Activated CD8-positive, alpha-beta T cell treated with anti-CD3 and anti-CD28 coated beads for 36 hours (primary cell): ENCODE measurements around the gene SLC66A2. TPM values are rescaled to one million over a fixed set of nuclear protein-coding genes. Genes with fewer than 3 reads are reported as not detected.

ENCODE experiments used
- ATAC-seq: fragments of 200-7000 bp; cut with Tn5 transposase; one replicate; pipeline ENCODE4 v1.10.0; 2021; ENCODE audit warnings: mild to moderate bottlenecking, moderate library complexity
- CTCF ChIA-PET: fragments of 350-600 bp; sonication (Branson Sonifier 250); formaldehyde crosslinking; loops from one replicate; lab custom pipeline; 2021; ENCODE audit warnings: antibody characterized with exemption; lab: Charles Lee
- POLR2A ChIA-PET: fragments of 350-600 bp; sonication (Branson Sonifier 250); formaldehyde crosslinking; loops from one replicate; lab custom pipeline; 2021; ENCODE audit warnings: antibody characterized with exemption; lab: Charles Lee
- DNase-seq: peaks from one replicate; pipeline ENCODE4 v3.0.0-alpha.2; 2020
- H3K27ac Mint-ChIP-seq: one replicate; pipeline ENCODE4 v1.8.0; 2021; ENCODE audit warnings: mild to moderate bottlenecking, mixed read lengths
- H3K27me3 Mint-ChIP-seq: one replicate; pipeline ENCODE4 v1.8.0; 2021; ENCODE audit warnings: mixed read lengths
- H3K36me3 Mint-ChIP-seq: one replicate; pipeline ENCODE4 v1.8.0; 2021; ENCODE audit warnings: low read depth, mixed read lengths
- H3K4me1 Mint-ChIP-seq: one replicate; pipeline ENCODE4 v1.8.0; 2021; ENCODE audit warnings: low read depth, mixed read lengths
- H3K4me3 Mint-ChIP-seq: one replicate; pipeline ENCODE4 v1.8.0; 2021; ENCODE audit warnings: mild to moderate bottlenecking, moderate library complexity, mixed read lengths
- H3K9me3 Mint-ChIP-seq: one replicate; pipeline ENCODE4 v1.8.0; 2021; ENCODE audit warnings: mixed read lengths
- CTCF ChIP-seq: fragments of 200-600 bp; IDR thresholded peaks from one replicate; pipeline ENCODE4 v1.8.0; 2022; ENCODE audit warnings: antibody characterized with exemption, mild to moderate bottlenecking
- intact Hi-C: fragments of 100-400 bp; cut with micrococcal nuclease; formaldehyde crosslinking; loops from one replicate; pipeline ENCODE4 v1.10.0; 2022
- total RNA-seq, 2 experiments: library from RNA; stranded (reverse); gene quantifications; one replicate each; pipeline ENCODE4 v1.2.3, GENCODE V29; 2021

The SLC66A2 gene
- total RNA-seq, 2 experiments from 2014 or later, result 28.2 to 29.7 TPM

GRCh38 chr18:79877163-79878091 is 74.0 kb downstream of the SLC66A2 start:
- DNase-seq (no peak), ATAC-seq (no peak)
- TF ChIP-seq CTCF, result no peak
- POLR2A ChIA-PET, result no interaction called here
- Mint-ChIP-seq H3K4me3 (no peak overlapping the region), H3K36me3 (no peaks in the 10 kb centered on the region), H3K4me1 (no peaks in the 10 kb centered on the region), H3K9me3 (no peaks in the 10 kb centered on the region), H3K27me3 (no peaks in the 10 kb centered on the region), H3K27ac (no peak overlapping the region)
- CTCF ChIA-PET, result no interaction called here
- intact Hi-C loops, result no loop called here

- no peak for TF ChIP-seq CTCF
- Mint-ChIP-seq H3K4me1 (no peaks in the 10 kb centered on the region), H3K27me3 (no peaks in the 10 kb centered on the region), H3K27ac (no peak overlapping the region), H3K4me3 (no peak overlapping the region), H3K9me3 (no peaks in the 10 kb centered on the region), H3K36me3 (no peaks in the 10 kb centered on the region)
- CTCF ChIA-PET, result no interaction called here
- intact Hi-C loops, result no loop called here
- POLR2A ChIA-PET, result no interaction called here
- DNase-seq (no peak), ATAC-seq (no peak)
Measured at GRCh38 chr18:79876497-79876896, 75.0 kb downstream of the SLC66A2 start.

GRCh38 chr18:79875931-79876461 is 75.5 kb downstream of the SLC66A2 start:
- no peaks in the 10 kb centered on the region for H3K27me3 Mint-ChIP-seq
- intact Hi-C loops, result no loop called here
- TF ChIP-seq CTCF, result no peak
- H3K4me3 Mint-ChIP-seq, result no peak overlapping the region
- ChIA-PET CTCF (no interaction called here), POLR2A (no interaction called here)
- H3K36me3 Mint-ChIP-seq, result no peaks in the 10 kb centered on the region
- DNase-seq (no peak), ATAC-seq (no peak)
- no peaks in the 10 kb centered on the region for H3K9me3 Mint-ChIP-seq
- H3K27ac Mint-ChIP-seq, result no peak overlapping the region
- no peaks in the 10 kb centered on the region for H3K4me1 Mint-ChIP-seq

- CTCF ChIA-PET, result no interaction called here
- intact Hi-C loops, result no loop called here
- TF ChIP-seq CTCF, result no peak
- Mint-ChIP-seq H3K27ac (no peak overlapping the region), H3K4me1 (no peaks in the 10 kb centered on the region), H3K27me3 (no peaks in the 10 kb centered on the region), H3K4me3 (no peak overlapping the region), H3K9me3 (no peaks in the 10 kb centered on the region), H3K36me3 (no peaks in the 10 kb centered on the region)
- POLR2A ChIA-PET, result no interaction called here
- DNase-seq (no peak), ATAC-seq (no peak)
Measured at GRCh38 chr18:79875531-79875919, 75.9 kb downstream of the SLC66A2 start.
